ENCODE measurements around the gene ADAM8.

The ADAM8 gene

DNA sequence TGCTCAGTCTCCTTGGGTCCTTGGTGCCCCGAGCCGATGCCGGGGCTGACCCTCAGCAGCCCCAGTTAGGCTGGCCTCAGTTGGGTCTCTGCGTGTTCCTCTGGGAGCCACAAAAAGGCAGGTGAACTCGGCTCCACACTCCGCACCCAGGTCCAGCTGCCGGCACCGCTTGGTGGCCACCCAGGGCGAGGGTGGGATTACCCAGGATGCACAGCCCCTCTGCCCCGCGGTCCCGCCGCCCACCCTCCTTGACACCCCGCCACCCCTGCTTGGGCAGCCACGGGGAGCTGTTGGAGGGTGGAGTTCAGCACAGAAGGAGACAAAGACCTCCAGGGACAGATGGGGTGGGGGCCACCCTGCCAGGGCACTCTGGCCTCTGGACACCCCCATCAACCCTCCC lies 21.3 kb downstream of the ADAM8 start:
- Histone ChIP-seq H3K27me3 (ENCODE audit: insufficient read depth, poor library complexity, severe bottlenecking) (peaks cover 1% of the 10 kb centered on the region), H3K27ac (replicated peaks) (no peak overlapping the region), H3K4me3 (replicated peaks; ENCODE audit: insufficient read depth, low read length) (no peak overlapping the region)
- TF ChIP-seq, protein P1, sequence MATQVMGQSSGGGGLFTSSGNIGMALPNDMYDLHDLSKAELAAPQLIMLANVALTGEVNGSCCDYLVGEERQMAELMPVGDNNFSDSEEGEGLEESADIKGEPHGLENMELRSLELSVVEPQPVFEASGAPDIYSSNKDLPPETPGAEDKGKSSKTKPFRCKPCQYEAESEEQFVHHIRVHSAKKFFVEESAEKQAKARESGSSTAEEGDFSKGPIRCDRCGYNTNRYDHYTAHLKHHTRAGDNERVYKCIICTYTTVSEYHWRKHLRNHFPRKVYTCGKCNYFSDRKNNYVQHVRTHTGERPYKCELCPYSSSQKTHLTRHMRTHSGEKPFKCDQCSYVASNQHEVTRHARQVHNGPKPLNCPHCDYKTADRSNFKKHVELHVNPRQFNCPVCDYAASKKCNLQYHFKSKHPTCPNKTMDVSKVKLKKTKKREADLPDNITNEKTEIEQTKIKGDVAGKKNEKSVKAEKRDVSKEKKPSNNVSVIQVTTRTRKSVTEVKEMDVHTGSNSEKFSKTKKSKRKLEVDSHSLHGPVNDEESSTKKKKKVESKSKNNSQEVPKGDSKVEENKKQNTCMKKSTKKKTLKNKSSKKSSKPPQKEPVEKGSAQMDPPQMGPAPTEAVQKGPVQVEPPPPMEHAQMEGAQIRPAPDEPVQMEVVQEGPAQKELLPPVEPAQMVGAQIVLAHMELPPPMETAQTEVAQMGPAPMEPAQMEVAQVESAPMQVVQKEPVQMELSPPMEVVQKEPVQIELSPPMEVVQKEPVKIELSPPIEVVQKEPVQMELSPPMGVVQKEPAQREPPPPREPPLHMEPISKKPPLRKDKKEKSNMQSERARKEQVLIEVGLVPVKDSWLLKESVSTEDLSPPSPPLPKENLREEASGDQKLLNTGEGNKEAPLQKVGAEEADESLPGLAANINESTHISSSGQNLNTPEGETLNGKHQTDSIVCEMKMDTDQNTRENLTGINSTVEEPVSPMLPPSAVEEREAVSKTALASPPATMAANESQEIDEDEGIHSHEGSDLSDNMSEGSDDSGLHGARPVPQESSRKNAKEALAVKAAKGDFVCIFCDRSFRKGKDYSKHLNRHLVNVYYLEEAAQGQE (IDR thresholded peaks at IDR 0.05; ENCODE audit: insufficient replicate concordance, low read depth), result no peak
- no peak for TF ChIP-seq SPI1 (IDR thresholded peaks at IDR 0.05; ENCODE audit: borderline replicate concordance, low read depth)
- no peak for DNase-seq (ENCODE audit: low read depth in 1 of 2, low spot score in 1 of 2)

DNA sequence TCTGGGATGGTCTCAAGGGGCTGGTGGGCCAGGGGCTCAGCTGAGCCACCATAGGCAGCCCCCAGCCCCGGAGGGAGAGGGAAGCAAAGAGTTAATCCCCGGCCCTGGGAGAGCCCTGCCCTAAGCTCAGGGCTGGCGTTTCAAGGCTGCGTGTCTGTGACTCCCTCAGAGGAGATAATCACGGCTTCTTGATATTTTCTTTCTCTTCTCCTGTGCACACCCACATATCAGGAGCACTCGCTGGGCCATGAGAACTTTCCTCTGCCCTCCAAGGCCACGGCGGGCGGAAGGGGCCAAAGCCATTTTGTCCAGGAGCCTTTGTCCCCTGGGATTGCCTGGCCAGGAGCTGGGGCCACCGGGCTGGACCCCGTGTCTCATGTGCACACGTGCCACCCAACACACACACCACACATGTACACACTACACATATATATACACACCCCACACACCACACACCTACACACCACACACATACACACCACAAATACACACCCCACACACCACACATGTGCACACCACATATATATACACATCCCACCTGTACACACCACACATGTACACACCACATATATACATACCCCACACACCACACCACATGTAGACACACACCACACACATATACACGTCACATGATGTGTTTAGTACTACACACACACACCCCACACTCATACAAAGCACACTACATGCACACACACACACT lies 22.1 kb downstream of the ADAM8 start:
- Histone ChIP-seq H3K27ac (replicated peaks) (no peak overlapping the region), H3K4me3 (replicated peaks; ENCODE audit: insufficient read depth, low read length) (no peak overlapping the region), H3K27me3 (ENCODE audit: insufficient read depth, poor library complexity, severe bottlenecking) (peaks cover 4% of the 10 kb centered on the region)
- TF ChIP-seq, protein P2, sequence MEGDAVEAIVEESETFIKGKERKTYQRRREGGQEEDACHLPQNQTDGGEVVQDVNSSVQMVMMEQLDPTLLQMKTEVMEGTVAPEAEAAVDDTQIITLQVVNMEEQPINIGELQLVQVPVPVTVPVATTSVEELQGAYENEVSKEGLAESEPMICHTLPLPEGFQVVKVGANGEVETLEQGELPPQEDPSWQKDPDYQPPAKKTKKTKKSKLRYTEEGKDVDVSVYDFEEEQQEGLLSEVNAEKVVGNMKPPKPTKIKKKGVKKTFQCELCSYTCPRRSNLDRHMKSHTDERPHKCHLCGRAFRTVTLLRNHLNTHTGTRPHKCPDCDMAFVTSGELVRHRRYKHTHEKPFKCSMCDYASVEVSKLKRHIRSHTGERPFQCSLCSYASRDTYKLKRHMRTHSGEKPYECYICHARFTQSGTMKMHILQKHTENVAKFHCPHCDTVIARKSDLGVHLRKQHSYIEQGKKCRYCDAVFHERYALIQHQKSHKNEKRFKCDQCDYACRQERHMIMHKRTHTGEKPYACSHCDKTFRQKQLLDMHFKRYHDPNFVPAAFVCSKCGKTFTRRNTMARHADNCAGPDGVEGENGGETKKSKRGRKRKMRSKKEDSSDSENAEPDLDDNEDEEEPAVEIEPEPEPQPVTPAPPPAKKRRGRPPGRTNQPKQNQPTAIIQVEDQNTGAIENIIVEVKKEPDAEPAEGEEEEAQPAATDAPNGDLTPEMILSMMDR (IDR thresholded peaks at IDR 0.05; ENCODE audit: insufficient read depth, low read length), result no peak
- TF ChIP-seq GABPA (IDR thresholded peaks at IDR 0.05; ENCODE audit: low read depth), result no peak
- no peak for TF ChIP-seq SPI1 (IDR thresholded peaks at IDR 0.05; ENCODE audit: borderline replicate concordance, low read depth)
- DNase-seq (ENCODE audit: low read depth in 1 of 2, low spot score in 1 of 2), result no peak

DNA sequence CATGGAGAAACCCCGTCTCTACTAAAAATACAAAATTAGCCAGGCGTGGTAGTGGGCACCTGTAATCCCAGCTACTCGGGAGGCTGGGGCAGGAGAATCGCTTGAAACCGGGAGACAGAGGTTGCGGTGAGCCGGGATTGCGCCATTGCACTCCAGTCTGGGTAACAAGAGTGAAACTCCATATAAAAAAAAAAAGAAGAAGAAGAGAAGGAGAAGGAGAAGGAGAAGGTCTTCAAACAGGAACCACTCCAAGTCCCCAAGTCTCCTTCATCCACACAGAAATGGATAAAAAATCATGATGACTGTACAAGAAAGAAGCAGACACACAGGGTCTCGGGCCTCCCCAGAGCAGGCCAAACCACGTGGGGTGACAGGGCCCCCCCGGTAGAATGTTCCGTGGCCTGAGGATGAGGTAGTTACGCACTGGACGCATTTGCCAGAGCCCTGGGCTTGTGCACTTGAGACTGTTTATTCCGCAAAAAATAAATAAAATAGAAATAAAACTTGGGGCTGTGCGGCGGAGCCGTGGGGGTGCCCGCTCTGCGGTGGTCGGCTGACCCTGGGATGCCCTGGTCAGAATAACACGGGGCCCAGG lies 23.2 kb downstream of the ADAM8 start:
- no peak for TF ChIP-seq SPI1 (IDR thresholded peaks at IDR 0.05; ENCODE audit: borderline replicate concordance, low read depth)
- TF ChIP-seq, protein P2 (IDR thresholded peaks at IDR 0.05; ENCODE audit: insufficient read depth, low read length), result no peak
- TF ChIP-seq, protein P1 (IDR thresholded peaks at IDR 0.05; ENCODE audit: insufficient replicate concordance, low read depth), result no peak
- TF ChIP-seq POLR2AphosphoS5 (IDR thresholded peaks at IDR 0.05; ENCODE audit: low read depth), result no peak
- no peak for TF ChIP-seq GABPA (IDR thresholded peaks at IDR 0.05; ENCODE audit: low read depth)
- Histone ChIP-seq H3K4me3 (replicated peaks; ENCODE audit: insufficient read depth, low read length) (no peak overlapping the region), H3K27ac (replicated peaks) (no peak overlapping the region), H3K27me3 (ENCODE audit: insufficient read depth, poor library complexity, severe bottlenecking) (peaks cover 4% of the 10 kb centered on the region)
- peak in 1 of 2 experiments; percentile 61 for DNase-seq (ENCODE audit: low read depth in 1 of 2, low spot score in 1 of 2)

DNA sequence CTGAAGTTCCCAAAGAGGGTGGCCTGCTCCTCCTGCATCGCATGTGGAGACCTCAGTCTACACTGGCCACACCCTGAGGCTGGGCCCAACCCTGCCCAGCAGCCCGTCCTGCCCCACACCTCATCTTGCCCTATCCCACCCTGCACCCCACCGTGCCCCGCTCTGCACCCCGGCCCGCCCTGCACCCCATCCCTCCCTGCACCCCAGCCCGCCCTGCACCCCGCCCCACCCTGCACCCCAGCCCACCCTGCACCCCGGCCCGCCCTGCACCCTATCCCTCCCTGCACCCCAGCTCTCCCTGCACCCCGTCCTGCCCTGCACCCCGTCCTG lies 24.5 kb downstream of the ADAM8 start:
- Histone ChIP-seq H3K27me3 (ENCODE audit: insufficient read depth, poor library complexity, severe bottlenecking) (peaks cover 4% of the 10 kb centered on the region), H3K27ac (replicated peaks) (no peak overlapping the region), H3K4me3 (replicated peaks; ENCODE audit: insufficient read depth, low read length) (no peak overlapping the region)
- DNase-seq (ENCODE audit: low read depth in 1 of 2, low spot score in 1 of 2), result no peak
- TF ChIP-seq SPI1 (IDR thresholded peaks at IDR 0.05; ENCODE audit: borderline replicate concordance, low read depth), result no peak
- TF ChIP-seq GABPA (IDR thresholded peaks at IDR 0.05; ENCODE audit: low read depth), result no peak
- TF ChIP-seq, protein P1 (IDR thresholded peaks at IDR 0.05; ENCODE audit: insufficient replicate concordance, low read depth), result no peak
- no peak for TF ChIP-seq POLR2AphosphoS5 (IDR thresholded peaks at IDR 0.05; ENCODE audit: low read depth)
- TF ChIP-seq, protein P2 (IDR thresholded peaks at IDR 0.05; ENCODE audit: insufficient read depth, low read length), result no peak

Measured in HL-60 (cell line).